ENCODE data around the gene TLE1.

The TLE1 gene

DNA sequence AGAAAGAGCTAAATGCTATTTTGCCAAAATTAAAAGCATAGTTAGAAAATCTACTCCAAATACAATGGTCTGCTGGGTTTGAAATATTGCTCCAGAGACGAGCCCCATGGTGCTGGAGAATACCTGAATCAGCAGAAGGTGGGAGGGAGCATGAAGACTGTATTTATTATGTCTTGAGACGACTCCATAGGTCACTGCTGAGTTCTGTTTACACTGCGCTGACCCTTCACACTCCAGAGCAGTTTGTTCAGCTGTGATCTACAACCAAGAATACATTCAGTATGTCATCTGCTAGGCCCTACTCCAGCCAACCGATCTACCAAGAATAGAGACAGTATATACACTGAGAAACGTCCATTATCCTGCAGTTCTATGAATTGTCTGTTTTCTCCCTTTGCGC lies 150.5 kb downstream of the TLE1 start:
- no peak overlapping the region for H3K4me3 ChIP-seq (ENCODE audit: control insufficient read depth, low read depth, low read length)
- DNase-seq (ENCODE audit: low read depth): no peak
- TF ChIP-seq, protein P1, sequence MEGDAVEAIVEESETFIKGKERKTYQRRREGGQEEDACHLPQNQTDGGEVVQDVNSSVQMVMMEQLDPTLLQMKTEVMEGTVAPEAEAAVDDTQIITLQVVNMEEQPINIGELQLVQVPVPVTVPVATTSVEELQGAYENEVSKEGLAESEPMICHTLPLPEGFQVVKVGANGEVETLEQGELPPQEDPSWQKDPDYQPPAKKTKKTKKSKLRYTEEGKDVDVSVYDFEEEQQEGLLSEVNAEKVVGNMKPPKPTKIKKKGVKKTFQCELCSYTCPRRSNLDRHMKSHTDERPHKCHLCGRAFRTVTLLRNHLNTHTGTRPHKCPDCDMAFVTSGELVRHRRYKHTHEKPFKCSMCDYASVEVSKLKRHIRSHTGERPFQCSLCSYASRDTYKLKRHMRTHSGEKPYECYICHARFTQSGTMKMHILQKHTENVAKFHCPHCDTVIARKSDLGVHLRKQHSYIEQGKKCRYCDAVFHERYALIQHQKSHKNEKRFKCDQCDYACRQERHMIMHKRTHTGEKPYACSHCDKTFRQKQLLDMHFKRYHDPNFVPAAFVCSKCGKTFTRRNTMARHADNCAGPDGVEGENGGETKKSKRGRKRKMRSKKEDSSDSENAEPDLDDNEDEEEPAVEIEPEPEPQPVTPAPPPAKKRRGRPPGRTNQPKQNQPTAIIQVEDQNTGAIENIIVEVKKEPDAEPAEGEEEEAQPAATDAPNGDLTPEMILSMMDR (conservative IDR thresholded peaks at IDR 0.05; ENCODE audit: control insufficient read depth, insufficient read depth, low read depth, low read length): no peak

DNA sequence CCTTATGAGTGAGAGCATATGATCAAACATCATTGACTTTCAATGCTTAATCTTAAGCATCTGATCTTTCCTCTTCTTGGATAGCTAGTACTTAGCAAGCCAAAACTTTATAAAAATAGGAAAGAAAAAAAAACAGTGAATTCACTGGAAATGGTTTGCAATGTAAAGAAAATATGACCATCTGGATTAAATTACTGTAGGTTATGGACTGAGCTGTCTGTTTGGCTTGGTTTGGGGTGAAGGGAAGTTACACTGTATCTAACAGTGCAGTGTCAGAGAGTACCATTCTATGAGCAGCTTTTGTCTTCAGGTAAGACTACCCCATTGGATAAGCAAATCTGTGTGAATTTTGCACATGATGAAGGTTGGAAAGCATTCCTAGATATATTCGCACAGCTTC lies 151.4 kb downstream of the TLE1 start:
- peak; percentile 9 for DNase-seq (ENCODE audit: low read depth)
- TF ChIP-seq, protein P1 (conservative IDR thresholded peaks at IDR 0.05; ENCODE audit: control insufficient read depth, insufficient read depth, low read depth, low read length): no peak
- no peak overlapping the region for H3K4me3 ChIP-seq (ENCODE audit: control insufficient read depth, low read depth, low read length)

DNA sequence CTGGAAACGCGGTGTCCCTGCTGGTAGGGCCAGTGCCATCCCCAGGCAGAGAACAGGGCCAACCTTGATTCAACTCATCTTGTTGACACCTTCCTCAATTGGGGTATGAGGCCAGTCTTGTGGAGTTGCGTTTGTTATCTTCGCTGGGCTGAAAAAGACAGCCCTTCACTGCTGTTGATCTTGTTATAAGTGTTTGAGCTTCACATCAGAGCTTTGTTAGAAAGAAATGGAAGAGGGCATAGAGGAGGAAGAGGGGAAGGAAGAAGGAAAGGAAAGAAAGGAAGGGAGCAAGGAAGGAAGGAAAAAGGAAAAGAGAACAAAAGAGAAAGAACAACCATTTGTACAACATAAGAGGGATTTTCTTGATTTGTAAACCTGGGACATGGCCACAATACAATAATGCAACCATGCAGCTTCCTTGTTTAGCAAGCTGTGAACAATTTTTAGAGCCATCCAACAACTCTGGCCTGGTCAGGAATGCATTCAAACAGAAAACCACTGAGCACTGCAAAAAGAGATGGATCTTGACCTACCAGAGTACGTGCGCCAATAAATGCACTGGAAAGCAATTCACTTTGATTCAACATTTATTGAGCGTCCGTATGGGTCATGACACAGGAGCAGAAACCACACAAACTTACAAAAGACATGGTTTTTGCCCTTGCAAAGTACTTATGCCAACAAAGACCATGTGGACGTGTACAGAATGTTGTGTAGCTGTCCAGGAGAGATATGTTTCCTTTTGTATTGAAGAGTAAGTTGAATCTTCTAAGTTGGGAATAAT lies 152.9 kb downstream of the TLE1 start:
- no peak for DNase-seq (ENCODE audit: low read depth)
- H3K4me3 ChIP-seq (ENCODE audit: control insufficient read depth, low read depth, low read length): no peak overlapping the region
- TF ChIP-seq, protein P1 (conservative IDR thresholded peaks at IDR 0.05; ENCODE audit: control insufficient read depth, insufficient read depth, low read depth, low read length): no peak

DNA sequence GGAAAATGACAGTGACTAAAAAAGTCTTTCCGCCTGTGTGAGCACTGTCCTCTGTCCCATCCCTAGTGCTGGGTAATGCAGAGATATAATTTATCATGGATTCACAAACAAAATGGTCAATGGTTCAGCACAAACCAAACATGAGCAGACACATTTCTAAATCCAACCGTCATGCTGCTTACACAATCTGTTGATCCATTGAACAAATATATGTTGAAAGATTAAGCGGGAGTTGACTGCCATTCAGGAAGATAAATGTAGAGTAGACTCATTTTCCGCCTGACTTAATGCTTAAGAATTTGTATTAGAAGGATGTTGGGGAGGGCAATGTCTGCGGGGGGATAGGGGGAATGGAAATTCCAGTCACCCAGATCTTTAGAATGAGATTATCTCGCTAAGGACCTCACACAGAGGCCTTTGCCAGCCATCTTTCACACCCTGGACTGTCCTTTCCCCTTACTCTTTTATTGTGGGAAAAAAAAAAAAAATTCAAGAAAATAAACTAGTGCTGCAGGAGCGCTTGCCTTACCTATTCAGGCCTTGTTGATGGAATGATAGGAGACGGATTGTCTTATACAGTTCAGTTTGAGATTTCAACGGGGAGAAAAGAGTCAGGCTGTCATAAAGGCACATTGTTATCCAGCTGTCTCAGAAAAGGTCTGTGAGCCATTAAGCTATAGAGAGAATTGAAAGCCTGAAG lies 153.7 kb downstream of the TLE1 start:
- TF ChIP-seq, protein P1 (conservative IDR thresholded peaks at IDR 0.05; ENCODE audit: control insufficient read depth, insufficient read depth, low read depth, low read length): no peak
- no peak overlapping the region for H3K4me3 ChIP-seq (ENCODE audit: control insufficient read depth, low read depth, low read length)
- DNase-seq (ENCODE audit: low read depth): peak; percentile 11

DNA sequence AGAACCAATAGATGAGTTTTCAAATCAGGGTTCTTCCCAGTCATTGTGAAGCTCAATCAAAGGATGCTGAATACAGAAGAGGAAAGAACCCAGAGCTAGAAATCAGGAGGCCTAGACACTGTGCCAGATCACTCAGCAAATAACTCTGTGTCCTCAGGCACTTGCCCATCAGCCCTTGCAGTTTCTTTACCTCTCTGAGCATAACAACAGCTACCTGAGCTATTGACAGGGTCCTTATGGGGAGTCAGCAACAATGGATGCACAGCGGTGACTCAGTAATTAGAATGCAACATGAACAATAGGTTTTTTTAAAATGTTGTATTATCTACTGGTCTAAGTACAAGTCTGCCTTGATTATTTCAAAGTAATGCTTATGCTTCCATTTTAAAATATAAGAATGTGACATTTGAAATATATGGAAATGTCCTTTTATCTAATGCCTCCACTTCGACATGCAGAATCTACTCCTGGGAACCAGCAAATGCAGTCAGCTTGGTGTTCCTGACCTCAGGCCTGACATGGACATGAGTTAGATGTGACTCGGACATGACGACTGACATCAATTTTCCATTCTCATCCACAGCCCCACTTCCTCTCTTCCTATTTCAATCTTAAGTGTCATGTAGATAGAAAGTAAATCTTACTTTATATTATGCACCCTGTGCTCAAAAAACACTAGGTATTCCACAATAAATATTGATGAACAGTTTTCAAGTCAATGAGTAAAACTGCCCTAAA lies 155.0 kb downstream of the TLE1 start:
- no peak overlapping the region for H3K4me3 ChIP-seq (ENCODE audit: control insufficient read depth, low read depth, low read length)
- DNase-seq (ENCODE audit: low read depth): peak; percentile 31
- TF ChIP-seq, protein P1 (conservative IDR thresholded peaks at IDR 0.05; ENCODE audit: control insufficient read depth, insufficient read depth, low read depth, low read length): no peak
